Left kidney (tissue), 2 donors: Measurements from ENCODE around the gene LGALSL. TPM values are rescaled to one million over a fixed set of nuclear protein-coding genes. Genes with fewer than 3 reads are reported as not detected.

Experiments
- DNase-seq: peaks from one replicate; pipeline ENCODE4 v3.0.0-alpha.2; 2013
- polyA plus RNA-seq: library from polyadenylated mRNA; unstranded; fragments of 120-200 nt; gene quantifications from one replicate; pipeline ENCODE4 v1.2.1, GENCODE V29; 2013; ENCODE audit not compliant: insufficient read length

LGALSL gene
- polyA plus RNA-seq, 1 donor: 41.8 TPM

GRCh38 chr2:64470071-64470470, 16.1 kb downstream of the LGALSL start:
- no peak for DNase-seq

- no peak for DNase-seq
These were observed 16.9 kb downstream of the LGALSL start for GRCh38 chr2:64470766-64471295.

GRCh38 chr2:64471600-64471999, 17.6 kb downstream of the LGALSL start:
- DNase-seq: no peak

GRCh38 chr2:64472881-64473280, 18.9 kb downstream of the LGALSL start:
- no peak for DNase-seq

GRCh38 chr2:64474121-64474571, 20.2 kb downstream of the LGALSL start:
- no peak for DNase-seq

GRCh38 chr2:64474636-64475035, 20.7 kb downstream of the LGALSL start:
- DNase-seq: no peak

- no peak for DNase-seq
These were observed 23.1 kb downstream of the LGALSL start for GRCh38 chr2:64477037-64477436.

GRCh38 chr2:64477979-64478378, 24.0 kb downstream of the LGALSL start:
- no peak for DNase-seq

GRCh38 chr2:64478502-64479230, 24.7 kb downstream of the LGALSL start:
- no peak for DNase-seq

GRCh38 chr2:64479259-64480117, 25.5 kb downstream of the LGALSL start:
- DNase-seq: no peak

- no peak for DNase-seq
These were observed 27.7 kb downstream of the LGALSL start for GRCh38 chr2:64481665-64482064.

GRCh38 chr2:64482243-64482642, 28.3 kb downstream of the LGALSL start:
- DNase-seq: no peak

GRCh38 chr2:64482765-64483504, 29.0 kb downstream of the LGALSL start:
- DNase-seq: no peak

GRCh38 chr2:64485331-64485730, 31.4 kb downstream of the LGALSL start:
- no peak for DNase-seq

GRCh38 chr2:64485961-64486360, 32.0 kb downstream of the LGALSL start:
- DNase-seq: no peak

- no peak for DNase-seq
These were observed 33.5 kb downstream of the LGALSL start for GRCh38 chr2:64487256-64488049.

GRCh38 chr2:64488050-64488974, 34.4 kb downstream of the LGALSL start:
- DNase-seq: peak; percentile 66

- DNase-seq: no peak
These were observed 35.3 kb downstream of the LGALSL start for GRCh38 chr2:64489081-64489751.

- no peak for DNase-seq
These were observed 37.5 kb downstream of the LGALSL start for GRCh38 chr2:64491426-64491825.

- no peak for DNase-seq
These were observed 38.3 kb downstream of the LGALSL start for GRCh38 chr2:64492272-64492671.
